ENCODE data around the gene BCAS3.

DNA sequence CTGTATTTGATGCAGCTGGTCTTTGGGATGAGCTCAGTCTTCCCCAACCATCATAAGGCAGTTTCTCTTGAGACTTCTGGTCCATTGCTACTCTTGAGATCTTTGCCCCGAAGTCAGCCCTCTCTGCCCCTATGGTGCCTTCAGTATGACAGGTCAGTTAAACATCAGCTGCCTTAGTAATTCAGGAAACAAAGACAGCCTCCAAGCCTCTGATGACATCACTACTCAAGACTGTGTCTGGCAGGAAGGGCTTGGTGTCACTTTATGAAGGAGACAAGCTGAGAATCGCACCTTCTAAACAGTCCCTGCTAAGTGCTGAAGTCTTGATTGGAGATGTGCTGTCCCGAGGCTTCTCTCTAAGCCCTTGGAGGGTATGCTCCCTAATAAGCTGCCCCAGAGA is 617.1 kb downstream of the BCAS3 start:
- TF ChIP-seq, protein P1, sequence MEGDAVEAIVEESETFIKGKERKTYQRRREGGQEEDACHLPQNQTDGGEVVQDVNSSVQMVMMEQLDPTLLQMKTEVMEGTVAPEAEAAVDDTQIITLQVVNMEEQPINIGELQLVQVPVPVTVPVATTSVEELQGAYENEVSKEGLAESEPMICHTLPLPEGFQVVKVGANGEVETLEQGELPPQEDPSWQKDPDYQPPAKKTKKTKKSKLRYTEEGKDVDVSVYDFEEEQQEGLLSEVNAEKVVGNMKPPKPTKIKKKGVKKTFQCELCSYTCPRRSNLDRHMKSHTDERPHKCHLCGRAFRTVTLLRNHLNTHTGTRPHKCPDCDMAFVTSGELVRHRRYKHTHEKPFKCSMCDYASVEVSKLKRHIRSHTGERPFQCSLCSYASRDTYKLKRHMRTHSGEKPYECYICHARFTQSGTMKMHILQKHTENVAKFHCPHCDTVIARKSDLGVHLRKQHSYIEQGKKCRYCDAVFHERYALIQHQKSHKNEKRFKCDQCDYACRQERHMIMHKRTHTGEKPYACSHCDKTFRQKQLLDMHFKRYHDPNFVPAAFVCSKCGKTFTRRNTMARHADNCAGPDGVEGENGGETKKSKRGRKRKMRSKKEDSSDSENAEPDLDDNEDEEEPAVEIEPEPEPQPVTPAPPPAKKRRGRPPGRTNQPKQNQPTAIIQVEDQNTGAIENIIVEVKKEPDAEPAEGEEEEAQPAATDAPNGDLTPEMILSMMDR (IDR thresholded peaks at IDR 0.05; ENCODE audit: low read length) = no peak
- no peak for TF ChIP-seq EZH2 (IDR thresholded peaks at IDR 0.05; ENCODE audit: borderline replicate concordance, low read length)

All from OCI-LY1 (cell line).